Left forelimb (tissue), 1 donor: ENCODE measurements around the gene TBX6.
"Not testable (repeated sequence)": the region's sequence is repeated elsewhere in the genome, so short reads cannot be mapped to it uniquely, and the experiment has no call there.

ENCODE experiments used
- DNase-seq: peaks from one replicate; pipeline ENCODE4 v3.0.0-alpha.2; 2018; ENCODE audit warnings: low spot score

Gene TBX6

GRCh38 chr16:30065943-30066760, 25.6 kb downstream of the TBX6 start:
- DNase-seq: no peak

GRCh38 chr16:30065102-30065942, 26.4 kb downstream of the TBX6 start, which contains the start of gene ALDOA:
TSS of gene ALDOA (plus strand) at chr16:30065760. CDS start at chr16:30066898, 1,138 bp downstream.
- DNase-seq: peak; percentile 99

- DNase-seq: peak; percentile 76
Measured at GRCh38 chr16:30064729-30065101, 27.0 kb downstream of the TBX6 start.

DNA sequence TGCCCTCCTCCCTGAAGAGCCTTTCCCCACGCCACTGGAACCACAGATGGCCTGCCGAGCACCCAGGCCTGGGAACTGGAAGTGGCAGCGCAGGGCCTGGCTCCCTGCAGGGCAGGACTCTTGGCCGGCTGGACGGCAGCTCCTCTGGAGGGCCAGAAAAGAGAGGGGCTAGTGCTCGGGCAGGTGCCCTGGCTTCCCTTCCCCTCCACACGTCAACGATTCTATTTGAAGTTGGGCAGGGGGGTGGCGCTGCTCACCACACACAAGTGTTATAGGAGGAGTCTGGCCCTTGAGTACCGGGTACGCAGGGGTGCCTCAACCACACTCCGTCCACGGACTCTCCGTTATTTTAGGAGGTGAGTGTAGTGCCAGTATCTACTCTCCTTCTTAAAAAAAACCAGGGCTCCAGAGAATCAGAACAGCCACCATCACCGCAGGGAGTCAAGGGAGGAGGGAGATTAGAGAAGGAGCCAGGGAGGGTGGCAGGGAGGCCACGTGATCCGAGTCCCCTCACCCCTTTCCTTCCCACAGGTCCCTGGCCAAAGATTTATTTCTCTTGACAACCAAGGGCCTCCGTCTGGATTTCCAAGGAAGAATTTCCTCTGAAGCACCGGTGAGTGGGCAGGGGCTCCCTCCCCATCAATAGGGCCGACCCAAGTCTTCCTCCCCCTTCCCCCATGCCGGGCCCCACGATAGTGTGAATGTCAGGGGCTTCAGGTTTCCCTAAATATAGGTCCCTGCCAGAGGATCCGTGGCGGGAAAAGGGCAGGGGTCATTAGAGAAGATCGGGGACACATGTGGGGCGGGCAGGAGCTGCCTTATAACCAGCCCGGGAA, 27.6 kb downstream of the TBX6 start:
- no peak for DNase-seq

GRCh38 chr16:30063278-30063892, 28.3 kb downstream of the TBX6 start:
- no peak for DNase-seq

DNA sequence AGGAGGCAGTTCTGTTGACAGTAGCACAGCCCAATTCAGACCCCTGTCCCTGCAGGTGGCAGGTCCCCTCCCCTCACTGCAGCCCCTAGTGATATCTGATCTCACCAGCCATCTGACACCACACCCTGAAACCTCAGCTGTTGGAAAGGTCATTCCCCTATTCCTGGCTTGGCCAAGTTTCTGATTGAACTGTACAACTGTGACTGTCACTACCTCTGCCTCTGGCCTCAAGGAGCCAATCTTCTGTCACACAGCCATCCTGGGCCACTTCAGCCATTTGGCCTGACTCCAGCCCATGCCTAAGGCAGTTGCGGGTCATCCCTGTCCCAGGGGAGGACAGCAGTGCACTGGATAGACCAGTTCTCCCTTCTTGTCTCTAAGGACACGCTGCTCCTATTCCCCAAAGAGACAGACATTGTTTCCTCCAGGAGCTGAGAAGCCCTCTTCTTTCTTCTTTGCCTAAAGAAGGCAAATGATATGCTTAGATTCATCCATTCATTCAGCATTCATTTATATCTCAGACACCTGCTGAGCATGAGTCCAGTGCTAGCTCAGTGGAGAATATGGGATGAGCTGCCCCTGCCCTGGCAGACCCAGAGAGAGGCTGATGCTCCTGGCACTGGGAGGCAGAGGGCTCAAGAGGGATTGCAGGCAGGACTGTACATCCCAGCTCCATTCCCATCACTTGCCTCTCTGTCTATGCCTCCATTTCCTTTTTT, 30.7 kb downstream of the TBX6 start:
- no peak for DNase-seq

GRCh38 chr16:30060346-30060745, 31.4 kb downstream of the TBX6 start:
- DNase-seq: no peak

- no peak for DNase-seq
Measured at GRCh38 chr16:30054959-30055553, 36.7 kb downstream of the TBX6 start.

DNA sequence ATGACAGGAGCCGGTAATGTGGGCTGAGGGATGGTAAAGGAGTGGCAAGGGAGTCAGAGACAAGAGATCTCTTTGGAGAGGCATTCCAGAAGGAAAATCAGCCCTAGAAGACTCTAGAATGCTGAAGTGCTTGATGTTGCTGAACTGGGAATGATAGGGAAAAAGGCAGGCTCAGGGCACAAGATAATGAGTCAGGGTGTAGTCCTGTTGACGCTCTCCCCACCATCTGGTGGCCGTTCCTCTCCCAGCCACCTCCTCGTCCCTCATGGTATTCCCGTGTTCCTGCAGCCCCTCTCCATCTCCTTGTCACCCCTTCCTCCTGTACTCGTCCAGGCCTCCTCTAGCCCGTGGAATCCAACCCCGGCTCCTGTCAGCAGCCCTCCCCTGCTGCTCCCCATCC, 37.3 kb downstream of the TBX6 start:
- no peak for DNase-seq

DNA sequence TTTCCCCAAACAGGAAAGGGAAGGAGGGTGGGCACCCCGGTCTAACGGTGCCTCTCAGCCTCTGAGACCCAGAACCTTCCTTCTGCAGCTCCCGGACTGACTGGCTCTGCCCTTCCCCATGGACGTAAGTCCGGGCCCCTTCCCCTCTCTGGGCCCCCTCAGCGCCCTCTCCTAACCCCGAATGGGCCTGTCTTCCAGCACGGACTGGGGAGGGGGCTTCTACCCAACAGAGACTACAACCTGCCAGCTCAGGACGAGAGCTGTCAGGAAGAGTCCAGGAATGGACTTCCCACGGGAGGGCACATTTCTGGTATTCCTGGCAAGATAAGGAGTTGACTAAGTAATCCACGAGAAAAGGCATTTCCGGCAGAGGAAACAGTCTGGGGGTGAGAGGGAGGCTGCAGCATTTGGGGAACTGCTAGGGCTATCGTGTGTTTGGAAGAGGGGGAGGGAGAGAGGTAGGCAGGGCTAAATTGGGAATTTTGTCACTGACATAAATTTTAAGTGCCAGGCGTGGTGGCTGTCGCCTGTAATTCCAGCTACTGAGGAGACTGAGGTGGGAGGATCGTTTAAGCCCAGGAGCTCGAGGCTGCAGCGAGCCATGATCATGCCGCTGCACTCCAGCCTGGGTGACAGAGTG, 38.2 kb downstream of the TBX6 start:
- DNase-seq: no peak

DNA sequence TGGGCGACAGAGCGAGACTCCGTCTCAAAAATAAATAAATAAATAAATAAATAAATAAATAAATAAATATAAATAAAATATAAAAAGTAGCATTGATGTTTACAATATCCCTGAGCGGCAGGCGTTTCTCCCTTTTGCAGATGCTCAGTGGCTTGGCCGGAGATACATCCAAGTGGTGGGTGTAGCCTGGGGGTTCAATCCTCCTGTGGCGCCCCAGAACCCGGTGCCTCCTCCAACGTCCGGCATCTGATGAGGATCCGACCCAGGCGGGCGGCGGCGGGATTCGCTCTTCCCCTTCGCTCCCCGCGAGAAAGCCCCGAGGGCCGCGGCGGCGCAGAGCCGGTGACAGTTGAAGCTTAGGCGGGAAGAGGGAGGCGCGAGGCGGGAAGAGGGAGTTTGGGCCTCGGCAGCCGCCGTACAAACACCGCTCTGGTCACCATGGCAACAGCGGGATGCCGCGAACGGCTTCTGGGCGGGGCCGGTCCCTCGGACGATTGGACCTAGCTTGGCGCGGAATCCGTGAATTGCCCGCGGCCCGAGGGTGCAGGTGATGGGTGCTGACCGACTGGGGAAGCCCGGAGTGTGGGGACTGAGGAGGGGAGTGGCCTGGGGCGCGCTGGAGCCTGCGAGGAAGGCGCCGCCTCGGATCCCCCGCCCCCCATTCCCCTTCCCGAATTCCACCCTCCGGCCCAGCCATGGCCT, 38.9 kb downstream of the TBX6 start:
- DNase-seq: peak; percentile 97

GRCh38 chr16:30051518-30051917, 40.2 kb downstream of the TBX6 start:
- DNase-seq: no peak

DNA sequence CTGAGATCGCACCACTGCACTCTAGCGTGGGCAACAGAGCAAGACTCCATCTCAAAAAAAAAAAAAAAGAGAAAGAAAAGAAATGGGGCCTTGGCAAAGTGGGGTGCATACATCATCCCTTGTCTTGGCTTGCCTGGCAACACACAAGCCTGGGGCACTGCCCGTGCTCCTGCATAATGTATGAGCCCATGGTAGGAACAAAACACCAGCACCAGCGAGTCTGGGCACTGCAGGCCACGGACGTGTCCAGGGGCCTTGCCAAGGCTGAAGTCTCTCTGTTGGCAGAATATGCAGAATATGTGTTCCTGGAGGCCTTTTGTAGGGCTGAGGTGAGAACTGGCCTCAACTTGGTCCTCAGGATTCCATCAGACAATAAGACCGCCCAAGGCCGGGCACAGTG, 41.9 kb downstream of the TBX6 start:
- DNase-seq: no peak

DNA sequence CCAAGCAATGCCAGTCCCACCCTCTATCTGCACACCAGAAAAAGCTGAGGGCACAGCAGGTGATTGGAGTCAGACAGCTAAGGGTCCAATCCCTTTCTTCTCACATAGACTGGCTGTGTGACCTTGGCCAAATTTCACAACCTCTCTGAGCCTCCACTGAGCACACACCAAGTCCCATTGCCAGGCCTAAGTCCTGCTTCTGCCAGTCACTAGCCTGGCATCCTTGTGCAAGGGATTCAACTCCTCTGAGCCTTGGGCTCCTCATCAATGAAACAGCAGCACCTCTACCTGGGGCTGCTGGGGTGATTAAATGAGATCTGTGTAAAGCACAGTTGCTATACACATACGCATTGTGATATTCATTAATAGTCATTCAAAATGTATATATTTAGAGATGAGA, 45.1 kb downstream of the TBX6 start:
- no peak for DNase-seq

DNA sequence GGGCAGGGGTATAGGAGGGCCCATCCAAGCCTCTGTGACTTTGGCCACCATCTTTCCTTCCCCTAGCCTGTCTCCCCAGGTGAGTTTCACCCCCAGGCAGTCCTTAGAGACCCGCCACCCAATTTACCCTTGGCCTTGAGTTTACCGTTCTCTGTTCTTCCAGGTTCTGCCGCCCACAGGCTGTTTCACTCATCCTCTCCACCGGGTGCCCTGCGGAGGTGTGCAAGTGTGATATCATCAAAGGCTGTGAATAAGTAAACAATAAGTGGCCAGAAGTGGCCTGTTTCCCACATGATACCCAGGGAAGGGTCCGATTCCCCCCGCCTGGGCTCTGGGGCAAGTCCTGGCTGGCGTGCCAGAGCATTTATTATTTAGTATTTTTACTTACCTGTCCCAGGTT, 45.5 kb downstream of the TBX6 start:
- no peak for DNase-seq

GRCh38 chr16:30041841-30042240, 49.9 kb downstream of the TBX6 start:
- no peak for DNase-seq

GRCh38 chr16:30040690-30041089, 51.0 kb downstream of the TBX6 start:
- DNase-seq: not testable (repeated sequence)

- DNase-seq: no peak
Measured at GRCh38 chr16:30040221-30040620, 51.5 kb downstream of the TBX6 start.
